Measurements from ENCODE around the gene LAMA1.

LAMA1 gene

DNA sequence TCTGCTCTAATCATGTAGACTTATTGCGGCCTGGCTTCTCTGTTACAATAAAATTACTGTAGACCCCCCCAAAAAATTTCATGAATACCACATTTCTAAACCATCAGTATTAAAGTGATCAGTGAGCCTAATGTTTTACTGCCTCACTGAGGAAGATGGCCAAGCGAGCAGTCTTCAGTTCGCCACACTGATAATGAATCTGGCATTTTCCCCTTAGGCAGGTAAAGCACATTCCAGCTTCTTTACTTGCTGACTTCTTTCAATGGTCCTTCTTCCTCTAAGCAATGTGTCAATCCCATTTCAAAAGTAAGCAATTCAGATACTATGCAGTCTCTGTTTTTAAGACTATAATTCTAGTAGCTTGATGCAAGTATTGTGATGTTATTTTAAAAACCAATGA is 137.6 kb downstream of the LAMA1 start:
- no peak for DNase-seq

DNA sequence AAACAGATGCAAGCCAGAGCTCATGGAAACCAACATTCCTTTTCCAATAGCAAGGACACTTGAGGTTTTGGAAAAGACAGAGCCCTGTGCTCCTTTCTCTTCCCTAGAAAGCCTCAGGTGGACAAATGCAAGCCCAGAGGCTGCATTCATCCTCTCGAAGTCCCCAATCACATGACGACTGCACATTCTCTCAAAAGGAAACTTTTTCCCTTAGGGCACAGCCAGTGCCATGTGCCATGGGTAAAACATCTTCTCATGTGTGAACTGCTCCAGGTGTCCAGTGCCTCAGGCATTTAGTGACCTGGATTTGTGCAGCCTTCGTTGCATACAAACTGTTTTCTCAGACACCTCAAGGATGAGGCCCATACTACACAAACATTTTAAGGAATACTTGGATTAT is 140.7 kb downstream of the LAMA1 start:
- no peak for DNase-seq

GRCh38 chr18:6975084-6975483 is 142.5 kb downstream of the LAMA1 start:
- no peak for DNase-seq

DNA sequence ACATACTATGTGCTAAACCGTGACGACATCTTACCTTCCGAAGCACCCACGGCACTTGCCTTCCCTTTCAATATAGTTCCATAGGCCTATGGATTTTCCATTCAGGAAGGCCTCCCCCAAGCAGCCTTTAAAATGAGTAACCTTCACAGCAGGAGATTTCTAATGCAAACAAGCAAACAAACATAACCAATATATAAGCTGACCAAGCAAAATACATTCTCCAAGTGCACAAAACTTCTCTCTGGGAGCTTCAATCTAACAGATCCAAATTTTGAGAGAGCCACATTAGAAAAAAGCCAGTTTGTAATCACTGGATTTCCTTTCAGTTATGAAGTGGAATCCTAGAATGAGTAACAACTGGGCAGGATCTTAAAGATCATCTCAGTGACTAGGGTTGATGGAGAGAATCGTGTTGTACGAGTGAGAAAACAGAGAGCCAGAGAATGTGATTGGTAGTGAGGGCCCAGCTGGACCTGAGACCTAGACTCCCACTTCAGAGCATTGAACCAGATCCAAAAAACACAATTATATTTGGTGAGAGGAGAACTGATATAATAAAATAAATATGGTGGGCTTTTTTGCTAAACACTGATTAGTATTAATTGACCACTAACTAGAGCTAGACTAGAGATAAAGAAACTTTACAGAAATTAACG is 145.6 kb downstream of the LAMA1 start:
- DNase-seq = no peak

GRCh38 chr18:6963452-6964097 is 154.0 kb downstream of the LAMA1 start:
- DNase-seq = no peak

GRCh38 chr18:6962571-6963451 is 154.8 kb downstream of the LAMA1 start:
- DNase-seq = no peak

DNA sequence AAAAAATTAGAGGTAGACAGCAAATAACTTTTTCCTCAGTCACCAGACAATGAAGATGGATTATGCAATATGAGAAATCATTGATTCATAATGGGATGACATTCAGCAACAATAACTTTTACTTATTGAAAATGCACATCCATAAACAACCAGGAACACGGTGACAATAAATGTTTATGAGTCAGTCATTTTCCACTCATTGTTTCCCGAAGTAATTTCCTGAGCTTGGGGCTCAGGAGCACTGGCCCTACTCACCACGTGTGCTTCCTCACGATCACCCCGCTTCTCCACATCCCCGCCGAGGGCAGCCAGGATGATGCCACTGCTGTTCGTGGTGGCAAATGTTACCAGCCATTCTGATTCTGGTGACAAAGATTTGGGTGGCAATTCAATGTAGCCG is 156.3 kb downstream of the LAMA1 start:
- DNase-seq = no peak

DNA sequence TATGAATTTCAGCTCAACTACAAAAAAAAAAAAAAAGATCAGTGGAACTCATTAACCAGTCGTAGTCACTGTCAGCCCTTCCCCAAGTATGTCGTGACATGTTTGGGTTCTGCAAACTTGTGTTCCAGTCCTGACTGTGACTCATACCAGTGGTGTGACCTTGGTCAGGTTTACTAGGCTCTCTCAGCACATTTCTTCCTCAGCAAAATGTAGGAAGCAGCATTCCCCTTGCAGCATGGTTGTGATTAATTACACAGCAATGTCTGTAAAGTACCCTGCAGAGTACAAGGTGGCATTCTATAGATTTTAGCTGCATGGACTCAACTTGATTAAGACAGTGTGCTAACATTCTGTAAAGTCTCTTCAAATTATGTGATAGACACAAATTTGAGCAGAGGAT is 156.9 kb downstream of the LAMA1 start:
- DNase-seq = no peak

- no peak for DNase-seq
Measured at GRCh38 chr18:6960124-6960523, 157.5 kb downstream of the LAMA1 start.

DNA sequence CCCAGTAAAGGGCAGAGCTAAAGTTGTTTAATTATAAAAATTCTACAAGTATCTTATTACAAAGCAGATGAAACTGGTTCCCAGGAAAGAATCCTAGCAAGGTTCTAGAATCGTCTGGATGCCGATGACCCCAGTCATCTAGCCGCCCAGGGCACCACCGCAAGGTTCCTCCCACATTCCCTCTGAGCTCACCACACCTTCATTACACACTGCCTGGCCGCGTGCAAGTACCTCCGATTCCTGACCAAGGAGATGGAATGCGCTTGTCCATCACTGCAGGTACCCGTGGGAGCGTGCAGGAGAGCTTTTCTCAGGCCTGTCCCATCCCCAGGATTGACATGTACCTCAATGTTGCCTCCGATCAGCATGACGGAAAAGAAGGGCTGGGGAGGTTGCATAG is 158.5 kb downstream of the LAMA1 start:
- no peak for DNase-seq

DNA sequence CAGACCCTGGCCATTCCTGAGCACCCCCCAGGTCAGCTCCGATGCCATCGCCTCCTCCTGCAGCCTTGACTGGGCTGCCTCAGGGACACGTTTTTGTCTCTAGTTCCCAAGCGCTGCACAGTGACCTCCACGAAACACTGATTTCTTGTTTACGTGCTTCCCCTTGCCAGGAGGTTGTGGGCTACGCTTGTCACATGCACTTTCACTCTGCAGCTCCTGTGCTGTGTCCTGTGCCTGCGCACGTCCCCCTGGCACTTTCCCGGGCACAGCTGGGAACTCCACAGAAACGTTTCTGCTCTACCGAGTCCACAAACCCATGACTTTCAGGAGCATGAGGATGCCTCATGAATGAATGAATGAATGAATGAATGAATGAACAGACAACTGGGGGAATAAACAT is 160.6 kb downstream of the LAMA1 start:
- DNase-seq = no peak

DNA sequence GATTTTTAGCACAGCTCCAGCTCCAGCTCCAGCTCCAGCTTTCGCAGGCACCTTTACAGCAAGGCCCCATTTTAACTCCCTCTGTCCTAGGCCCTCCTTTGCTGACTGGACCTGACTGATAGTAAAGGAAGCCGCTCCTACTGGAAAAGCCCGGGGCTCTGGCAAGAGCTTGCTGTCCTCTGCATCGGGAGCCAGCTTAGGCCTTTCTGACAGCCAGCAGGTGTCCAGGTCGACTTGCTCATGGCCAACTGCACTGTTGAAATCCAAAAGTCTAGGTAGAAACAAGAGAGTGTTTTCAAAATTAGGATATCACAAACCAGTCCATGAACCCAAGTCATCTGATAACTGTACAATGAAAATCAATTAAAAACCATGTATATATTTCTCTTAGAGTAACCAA is 161.1 kb downstream of the LAMA1 start:
- DNase-seq = no peak

- no peak for DNase-seq
Measured at GRCh38 chr18:6955304-6955703, 162.3 kb downstream of the LAMA1 start.

DNA sequence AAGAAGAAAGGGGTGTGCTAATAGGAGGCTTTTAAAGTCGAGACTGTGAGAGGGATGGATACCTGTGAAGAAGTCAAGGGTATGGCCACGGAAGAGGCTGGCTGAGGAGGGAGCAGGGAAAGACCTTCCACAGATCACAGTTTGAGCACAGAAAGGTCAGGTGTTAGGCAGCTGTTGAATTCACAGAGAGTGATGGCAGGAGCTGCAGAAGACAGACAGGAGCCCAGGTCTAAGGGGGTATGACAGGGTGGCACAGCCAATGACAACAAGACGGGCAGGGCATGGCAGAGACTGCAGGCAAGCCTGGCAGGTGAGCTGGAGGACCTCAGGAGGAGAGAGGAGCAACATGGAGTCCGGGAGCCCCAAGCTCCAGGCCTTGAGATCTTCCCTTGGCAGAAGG is 163.1 kb downstream of the LAMA1 start:
- DNase-seq = no peak

GRCh38 chr18:6951336-6952090 is 166.1 kb downstream of the LAMA1 start:
- no peak for DNase-seq

DNA sequence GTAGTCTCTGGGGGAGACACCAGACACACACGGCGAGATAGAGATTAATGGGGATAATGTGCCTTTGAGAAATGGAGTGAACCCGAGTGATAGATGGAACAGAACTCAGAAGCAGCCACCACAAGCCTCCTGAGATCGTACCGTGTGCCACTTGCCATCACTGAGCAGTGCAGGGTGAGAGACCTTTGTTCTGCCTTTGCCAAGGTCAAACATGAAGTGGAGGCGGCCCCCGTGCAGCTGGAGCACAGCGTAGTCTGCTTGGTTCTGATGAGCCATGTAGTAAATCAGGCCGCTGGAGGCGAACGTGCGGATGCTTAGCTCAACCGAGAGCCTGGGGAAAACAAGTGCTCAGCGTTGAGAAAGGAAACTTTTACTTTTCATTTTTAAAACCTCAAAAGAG is 167.0 kb downstream of the LAMA1 start:
- DNase-seq = no peak

- no peak for DNase-seq
Measured at GRCh38 chr18:6949800-6950586, 167.6 kb downstream of the LAMA1 start.

DNA sequence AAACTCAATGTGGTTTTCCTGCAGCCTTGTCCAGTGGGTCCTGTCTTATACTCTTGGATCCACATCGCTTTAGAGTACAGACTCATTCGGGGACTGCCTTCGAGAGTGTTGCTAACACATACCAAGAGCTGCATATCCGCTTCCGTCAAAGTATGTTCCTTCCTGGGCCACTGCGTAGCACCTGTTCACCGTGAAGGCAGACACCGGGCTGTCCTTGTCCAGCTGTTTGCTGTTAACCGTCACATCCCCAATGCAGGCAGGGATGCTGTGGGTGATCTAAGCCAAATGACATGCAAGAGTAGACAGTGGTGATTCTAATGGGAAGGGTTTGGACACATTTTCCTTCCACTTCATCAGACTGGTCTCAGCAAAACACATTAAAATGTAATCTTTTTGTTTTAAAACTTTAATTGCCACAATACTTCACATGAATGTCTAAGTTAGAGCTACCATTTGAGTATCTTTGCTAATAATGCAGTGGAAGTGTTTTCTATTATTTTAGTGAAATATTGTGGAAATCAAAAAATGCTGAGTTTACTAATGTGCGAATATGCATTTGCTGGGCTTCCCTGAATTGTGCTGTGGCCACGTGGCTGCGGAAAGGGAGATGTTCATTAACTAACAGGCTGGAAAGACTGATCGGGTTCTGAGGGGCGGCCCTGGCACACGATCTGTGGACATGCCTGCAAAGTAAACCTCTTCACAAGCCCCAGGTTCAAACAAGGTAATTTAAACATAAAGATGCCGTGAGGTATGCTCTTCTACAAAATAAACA is 169.1 kb downstream of the LAMA1 start:
- DNase-seq = no peak

DNA sequence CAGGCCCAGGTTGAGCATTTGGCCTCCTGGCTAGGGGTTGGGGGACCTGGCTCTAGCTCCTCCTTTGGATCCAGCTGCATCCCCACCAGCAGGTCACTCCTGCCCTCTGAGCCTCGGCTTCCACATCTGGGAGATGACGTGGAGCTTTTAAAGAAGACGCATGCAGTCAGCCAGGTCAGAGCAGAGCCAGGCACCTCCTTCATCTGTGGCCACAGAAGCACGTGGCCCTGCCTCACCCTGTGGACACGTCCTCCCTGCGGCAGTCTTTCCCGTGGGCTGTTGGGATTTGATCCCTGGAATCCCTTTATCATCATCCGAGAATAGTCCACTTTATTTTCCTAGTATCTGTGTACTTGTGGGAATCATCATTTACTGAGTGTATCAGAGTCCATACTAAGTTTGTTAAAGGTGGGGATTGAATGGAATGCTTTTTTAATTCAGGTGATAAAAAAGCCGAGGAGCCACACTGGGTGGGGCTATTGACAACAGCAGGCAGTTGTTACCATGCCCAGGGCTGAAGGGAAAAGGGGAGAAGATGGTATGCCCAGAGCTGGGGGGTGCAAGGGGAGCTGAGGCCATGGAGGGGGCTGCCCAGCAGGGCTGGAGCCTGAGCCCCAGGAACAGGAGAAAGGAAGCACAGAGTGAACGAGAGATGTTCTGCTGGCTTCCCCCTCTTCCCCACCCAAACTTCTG is 170.1 kb downstream of the LAMA1 start:
- no peak for DNase-seq

DNA sequence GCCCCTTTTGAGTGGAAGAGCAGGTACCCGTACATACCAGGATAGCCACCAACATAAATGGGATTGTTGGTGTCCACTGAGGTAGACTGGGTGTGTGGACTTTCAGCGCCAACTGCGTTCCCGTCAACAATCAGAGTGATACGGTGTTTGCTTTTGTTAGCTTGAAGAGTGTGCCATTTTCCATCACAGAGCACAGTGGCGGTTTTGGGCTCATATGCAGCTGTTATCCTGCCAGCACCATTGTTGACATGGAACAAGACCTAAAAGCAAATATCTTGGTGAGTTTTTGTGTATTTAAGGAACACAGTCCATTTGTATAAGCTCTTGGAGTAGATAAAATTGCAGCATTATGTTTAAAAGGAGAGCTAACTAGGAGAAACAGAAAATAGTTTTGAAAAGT is 174.5 kb downstream of the LAMA1 start:
- DNase-seq = no peak

GRCh38 chr18:6942742-6943141 is 174.9 kb downstream of the LAMA1 start:
- no peak for DNase-seq

All from GDM1 (cell line).